BLaER1 treated with 17β-estradiol and CSF1 and Interleukin-3, amounts not matched to agents 10 nM and 100 nM (cell line): ENCODE data around the gene TACO1.

ENCODE experiments used
- H3K27ac ChIP-seq, 11 experiments: shearing (Covaris generic); formaldehyde crosslinking; 2 replicates each; pipeline ENCODE4 v1.8.1; 2022
- H3K27me3 ChIP-seq, 11 experiments: shearing (Covaris generic); formaldehyde crosslinking; 2 replicates each; pipeline ENCODE4 v1.8.1; 2022
- H3K36me3 ChIP-seq, 11 experiments: shearing (Covaris generic); formaldehyde crosslinking; 2 replicates each; pipeline ENCODE4 v1.8.1; 2022
- H3K4me1 ChIP-seq, 10 experiments: shearing (Covaris generic); formaldehyde crosslinking; 2 replicates each; pipeline ENCODE4 v1.8.1; 2022
- H3K4me2 ChIP-seq, 11 experiments: shearing (Covaris generic); formaldehyde crosslinking; 2 replicates each; pipeline ENCODE4 v1.8.1; 2022
- H3K4me3 ChIP-seq, 10 experiments: shearing (Covaris generic); formaldehyde crosslinking; 2 replicates each; pipeline ENCODE4 v1.8.1; 2022
- H3K9ac ChIP-seq, 11 experiments: shearing (Covaris generic); formaldehyde crosslinking; 2 replicates each; pipeline ENCODE4 v1.8.1; 2022
- H3K9me3 ChIP-seq, 11 experiments: shearing (Covaris generic); formaldehyde crosslinking; replicated peaks in 1 of 11; 2 replicates each; pipeline ENCODE4 v1.8.1; 2022
- H4K20me1 ChIP-seq, 11 experiments: shearing (Covaris generic); formaldehyde crosslinking; 2 replicates each; pipeline ENCODE4 v1.8.1; 2022
- Cebpa-rat ChIP-seq, 11 experiments: shearing (Covaris generic); IDR thresholded peaks; 2 replicates each; pipeline ENCODE4 v1.8.1; 2022

Gene TACO1

DNA sequence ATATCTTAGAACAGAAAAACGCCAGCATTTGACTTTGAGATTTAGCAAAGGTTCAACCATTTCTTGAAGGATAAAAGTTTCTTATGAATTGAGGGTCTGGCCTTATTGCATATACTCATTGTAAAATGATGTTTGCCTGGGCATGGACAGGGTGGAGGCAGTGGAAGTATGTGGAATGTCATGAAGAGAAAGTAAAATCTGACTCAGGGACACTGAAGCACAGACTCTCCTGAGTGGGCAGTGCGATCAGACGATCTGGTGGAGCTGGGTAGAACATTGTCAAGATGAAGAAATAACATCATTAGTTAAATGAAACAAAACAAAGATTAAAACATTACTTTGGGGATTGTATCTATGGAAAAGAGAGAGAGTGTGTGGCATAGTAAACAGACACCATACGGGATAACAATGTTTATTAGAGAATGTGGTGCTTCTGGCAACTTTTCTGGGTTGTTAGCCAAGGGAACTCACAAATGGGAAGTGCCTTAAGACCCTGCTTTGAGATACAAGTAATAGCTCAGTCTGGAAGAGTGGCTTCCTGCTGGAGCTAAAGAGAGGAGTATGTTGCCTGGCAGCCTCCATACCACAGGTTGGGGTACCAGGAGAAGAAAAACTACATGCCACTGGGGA, 26.0 kb downstream of the TACO1 start:
- no peak overlapping the region for H3K4me3 ChIP-seq
- TF ChIP-seq Cebpa-rat (IDR thresholded peaks at IDR 0.05) = no peak

DNA sequence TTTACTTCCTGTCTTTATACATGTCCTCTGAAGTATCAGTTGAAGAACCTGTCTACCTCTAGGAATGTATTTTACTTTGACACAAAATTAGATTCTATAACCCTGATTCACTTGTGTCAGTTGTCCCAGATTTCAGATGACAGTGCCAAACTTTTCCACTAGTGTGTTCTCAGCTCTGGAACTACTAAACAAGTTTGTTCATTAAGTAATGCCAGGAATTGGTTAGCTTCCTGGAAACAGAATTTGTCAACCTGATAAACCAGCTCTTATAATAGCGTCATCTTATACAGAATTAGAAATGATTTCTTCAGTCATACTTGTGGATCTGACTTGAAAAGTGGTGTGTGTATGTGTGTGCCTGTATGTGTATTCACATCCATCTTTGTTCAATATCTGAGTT, 28.9 kb downstream of the TACO1 start:
- Histone ChIP-seq H3K4me3 (no peak overlapping the region), H3K9ac (no peak overlapping the region), H3K9me3 (no peaks in the 10 kb centered on the region), H4K20me1 (peaks cover 63 to 98% (median 81%) of the 10 kb centered on the region in 11 experiments; a peak in 21 of 22 replicates), H3K36me3 (peaks cover 17 to 43% (median 31%) of the 10 kb centered on the region in 11 experiments), H3K4me2 (peak overlapping the region in 3 of 11 experiments; percentile 34 to 68 (median 35); a peak in 6 of 22 replicates), H3K27me3 (no peaks in the 10 kb centered on the region), H3K27ac (no peak overlapping the region), H3K4me1 (peaks cover 35 to 97% (median 55%) of the 10 kb centered on the region in 10 experiments)
- TF ChIP-seq Cebpa-rat (IDR thresholded peaks at IDR 0.05) = no peak

More for the DNA sequence above, 26.0 kb downstream of the TACO1 start:
- no peak overlapping the region for H3K9ac ChIP-seq
- H3K27me3 ChIP-seq = no peaks in the 10 kb centered on the region
- peaks cover 36 to 79% (median 45%) of the 10 kb centered on the region in 10 experiments for H3K4me1 ChIP-seq
- H3K27ac ChIP-seq = 0 out of 22 replicates have a peak overlapping the region, but pooled peaks of 1 of the 11 experiments have one; percentile 1
- peaks cover 71 to 88% (median 83%) of the 10 kb centered on the region in 11 experiments for H4K20me1 ChIP-seq
- no peaks in the 10 kb centered on the region for H3K9me3 ChIP-seq
- H3K36me3 ChIP-seq = peaks cover 0 to 18% (median 12%) of the 10 kb centered on the region in 11 experiments; a peak in 11 of 22 replicates
- H3K4me2 ChIP-seq = peak overlapping the region in 10 of 11 experiments; percentile 2 to 98 (median 36); a peak in 13 of 22 replicates

- H3K4me1 ChIP-seq = peaks cover 23 to 97% (median 42%) of the 10 kb centered on the region in 10 experiments
- peaks cover 49 to 95% (median 66%) of the 10 kb centered on the region in 11 experiments; a peak in 21 of 22 replicates for H4K20me1 ChIP-seq
- H3K9me3 ChIP-seq = no peaks in the 10 kb centered on the region
- TF ChIP-seq Cebpa-rat (IDR thresholded peaks at IDR 0.05) = no peak
- H3K27ac ChIP-seq = no peak overlapping the region
- peak overlapping the region in 2 of 11 experiments; percentile 15 to 43; a peak in 2 of 22 replicates for H3K9ac ChIP-seq
- peak overlapping the region in 3 of 11 experiments; percentile 31 to 68 (median 57); a peak in 6 of 22 replicates for H3K4me2 ChIP-seq
- peaks cover 28 to 58% (median 44%) of the 10 kb centered on the region in 11 experiments for H3K36me3 ChIP-seq
- no peak overlapping the region for H3K4me3 ChIP-seq
- no peaks in the 10 kb centered on the region for H3K27me3 ChIP-seq
Measured at GRCh38 chr17:63631062-63631461, 30.4 kb downstream of the TACO1 start.

DNA sequence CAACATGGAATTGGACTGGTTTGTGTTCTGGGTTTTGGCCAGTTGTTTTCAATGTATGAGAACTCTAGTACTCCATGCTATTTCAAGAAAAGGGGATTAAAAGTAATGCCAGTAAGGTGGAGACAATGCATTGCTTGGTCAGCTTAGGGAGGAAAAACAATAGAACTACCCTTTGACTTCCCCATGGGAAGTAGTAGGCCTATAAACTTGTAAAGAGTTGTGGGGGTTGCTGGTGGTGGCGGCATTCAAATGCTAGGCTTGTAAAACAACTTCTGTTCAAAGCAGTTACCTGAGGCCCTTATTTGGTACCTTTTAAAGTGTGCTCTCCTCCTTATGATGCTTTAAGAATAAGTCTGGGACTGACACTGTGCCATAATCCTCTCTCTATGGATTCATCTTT, 30.9 kb downstream of the TACO1 start:
- Histone ChIP-seq H3K9me3 (no peaks in the 10 kb centered on the region), H3K9ac (peak overlapping the region in 1 of 11 experiments; percentile 43; a peak in 1 of 22 replicates)
- no peak for TF ChIP-seq Cebpa-rat (IDR thresholded peaks at IDR 0.05)

DNA sequence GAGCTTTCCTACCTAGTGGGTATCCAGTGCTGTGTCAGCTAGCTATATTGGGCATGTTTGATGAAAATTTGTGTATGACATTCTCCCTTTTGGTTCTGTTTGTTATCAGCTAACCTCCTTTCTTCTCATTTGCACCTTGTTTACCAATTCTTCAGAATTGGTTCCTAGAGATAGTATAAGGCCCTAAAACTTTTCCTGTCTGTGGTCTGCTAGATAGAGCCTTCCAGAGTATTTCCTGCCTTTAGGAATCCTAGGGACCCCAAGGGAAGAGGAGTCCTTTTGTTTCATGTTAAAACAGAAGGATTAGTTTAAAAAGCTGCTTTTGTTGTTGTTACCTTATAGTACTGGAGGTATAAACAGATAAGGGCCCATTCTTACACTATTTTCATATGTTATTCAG, 33.0 kb downstream of the TACO1 start:
- peak overlapping the region; percentile 44 to 83 (median 55) for H3K4me2 ChIP-seq
- H4K20me1 ChIP-seq = peaks cover 31 to 69% (median 44%) of the 10 kb centered on the region in 11 experiments; a peak in 20 of 22 replicates
- TF ChIP-seq Cebpa-rat (IDR thresholded peaks at IDR 0.05) = no peak
- peak overlapping the region in 9 of 11 experiments; percentile 2 to 73 (median 48); a peak in 11 of 22 replicates for H3K27ac ChIP-seq
- H3K9ac ChIP-seq = peak overlapping the region in 9 of 11 experiments; percentile 2 to 61 (median 38); a peak in 10 of 22 replicates
- no peak overlapping the region for H3K4me3 ChIP-seq
- no peaks in the 10 kb centered on the region for H3K9me3 ChIP-seq
- H3K4me1 ChIP-seq = peaks cover 12 to 87% (median 31%) of the 10 kb centered on the region in 10 experiments
- peaks cover 47 to 78% (median 67%) of the 10 kb centered on the region in 11 experiments for H3K36me3 ChIP-seq
- no peaks in the 10 kb centered on the region for H3K27me3 ChIP-seq

More for the DNA sequence above, 30.9 kb downstream of the TACO1 start:
- Histone ChIP-seq H3K27me3 (no peaks in the 10 kb centered on the region), H3K4me2 (peak overlapping the region in 2 of 11 experiments; percentile 57 to 68; a peak in 4 of 22 replicates), H3K4me3 (no peak overlapping the region), H3K36me3 (peaks cover 34 to 63% (median 49%) of the 10 kb centered on the region in 11 experiments), H3K4me1 (peaks cover 18 to 97% (median 38%) of the 10 kb centered on the region in 10 experiments), H3K27ac (no peak overlapping the region), H4K20me1 (peaks cover 43 to 90% (median 61%) of the 10 kb centered on the region in 11 experiments; a peak in 20 of 22 replicates)

- H3K9ac ChIP-seq = peak overlapping the region in 9 of 11 experiments; percentile 2 to 61 (median 38); a peak in 8 of 22 replicates
- H3K4me3 ChIP-seq = no peak overlapping the region
- no peak for TF ChIP-seq Cebpa-rat (IDR thresholded peaks at IDR 0.05)
- H3K4me2 ChIP-seq = peak overlapping the region; percentile 44 to 83 (median 55)
- H3K4me1 ChIP-seq = peaks cover 12 to 87% (median 27%) of the 10 kb centered on the region in 10 experiments
- peak overlapping the region in 9 of 11 experiments; percentile 2 to 73 (median 48); a peak in 13 of 22 replicates for H3K27ac ChIP-seq
- H3K27me3 ChIP-seq = no peaks in the 10 kb centered on the region
- no peaks in the 10 kb centered on the region for H3K9me3 ChIP-seq
- H3K36me3 ChIP-seq = peaks cover 49 to 77% (median 66%) of the 10 kb centered on the region in 11 experiments
- H4K20me1 ChIP-seq = peaks cover 31 to 65% (median 45%) of the 10 kb centered on the region in 11 experiments; a peak in 20 of 22 replicates
Measured at GRCh38 chr17:63634163-63634562, 33.5 kb downstream of the TACO1 start.

GRCh38 chr17:63634816-63635215, 34.1 kb downstream of the TACO1 start:
- peaks cover 12 to 83% (median 23%) of the 10 kb centered on the region in 10 experiments for H3K4me1 ChIP-seq
- H3K4me2 ChIP-seq = peak overlapping the region in 4 of 11 experiments; percentile 67 to 83 (median 78); a peak in 7 of 22 replicates
- H3K4me3 ChIP-seq = no peak overlapping the region
- peak overlapping the region in 4 of 11 experiments; percentile 51 to 73 (median 62); a peak in 7 of 22 replicates for H3K27ac ChIP-seq
- H3K36me3 ChIP-seq = peaks cover 49 to 75% (median 67%) of the 10 kb centered on the region in 11 experiments
- H3K9me3 ChIP-seq = no peaks in the 10 kb centered on the region
- H3K27me3 ChIP-seq = no peaks in the 10 kb centered on the region
- no peak for TF ChIP-seq Cebpa-rat (IDR thresholded peaks at IDR 0.05)
- peaks cover 26 to 58% (median 39%) of the 10 kb centered on the region in 11 experiments; a peak in 20 of 22 replicates for H4K20me1 ChIP-seq
- peak overlapping the region in 3 of 11 experiments; percentile 42 to 61 (median 59); a peak in 3 of 22 replicates for H3K9ac ChIP-seq

GRCh38 chr17:63635290-63635689, 34.6 kb downstream of the TACO1 start:
- no peaks in the 10 kb centered on the region for H3K9me3 ChIP-seq
- H3K4me2 ChIP-seq = peak overlapping the region in 3 of 11 experiments; percentile 74 to 83 (median 81); a peak in 5 of 22 replicates
- peak overlapping the region in 3 of 11 experiments; percentile 51 to 73 (median 66); a peak in 4 of 22 replicates for H3K27ac ChIP-seq
- TF ChIP-seq Cebpa-rat (IDR thresholded peaks at IDR 0.05) = no peak
- H3K27me3 ChIP-seq = no peaks in the 10 kb centered on the region
- H3K4me3 ChIP-seq = no peak overlapping the region
- H4K20me1 ChIP-seq = peaks cover 22 to 54% (median 36%) of the 10 kb centered on the region in 11 experiments; a peak in 20 of 22 replicates
- H3K9ac ChIP-seq = peak overlapping the region in 2 of 11 experiments; percentile 4 to 62; a peak in 2 of 22 replicates
- peaks cover 49 to 79% (median 65%) of the 10 kb centered on the region in 11 experiments for H3K36me3 ChIP-seq
- peaks cover 12 to 83% (median 23%) of the 10 kb centered on the region in 10 experiments for H3K4me1 ChIP-seq
